H1 (cell line): Measurements from ENCODE around the gene COX17.

Experiments used
- EP300 ChIP-seq, 2 experiments: IDR thresholded peaks; 1 replicate in 1 of 2; 2 replicates in 1 of 2; pipeline ENCODE4 v1.6.1; 2011 to 2012; ENCODE audit warnings: low read depth in 2 of 2, low read length in 2 of 2, mild to moderate bottlenecking in 2 of 2, borderline replicate concordance in 1 of 2, inconsistent platforms in 1 of 2, moderate library complexity in 1 of 2
- EZH2 ChIP-seq: fragments of 200-600 bp; sonication (generic); IDR thresholded peaks from 2 replicates; pipeline ENCODE4 v1.7.1; 2012; ENCODE audit warnings: low read depth, mild to moderate bottlenecking, moderate library complexity, low read length, inconsistent platforms; ENCODE audit not compliant: severe bottlenecking
- MAFK ChIP-seq: IDR thresholded peaks from 2 replicates; pipeline ENCODE4 v1.6.1; 2012; ENCODE audit warnings: low read depth, mild to moderate bottlenecking, improper control_type of control experiment, low read length
- TAF1 ChIP-seq: IDR thresholded peaks from 2 replicates; pipeline ENCODE4 v1.6.1; 2011; ENCODE audit warnings: mild to moderate bottlenecking, low read depth, low read length
- TF ChIP-seq, protein P1 (sequence below), 3 experiments: IDR thresholded peaks; 1 replicate in 2 of 3; 2 replicates in 1 of 3; pipeline versions ENCODE4 v1.5.1 to v1.6.1; 2011; ENCODE audit warnings: low read length in 3 of 3, mild to moderate bottlenecking in 3 of 3, inconsistent platforms in 2 of 3, low read depth in 1 of 3, moderate library complexity in 1 of 3; ENCODE audit not compliant: insufficient read depth in 1 of 3; ENCODE audit errors: control extremely low read depth in 1 of 3

DNA sequence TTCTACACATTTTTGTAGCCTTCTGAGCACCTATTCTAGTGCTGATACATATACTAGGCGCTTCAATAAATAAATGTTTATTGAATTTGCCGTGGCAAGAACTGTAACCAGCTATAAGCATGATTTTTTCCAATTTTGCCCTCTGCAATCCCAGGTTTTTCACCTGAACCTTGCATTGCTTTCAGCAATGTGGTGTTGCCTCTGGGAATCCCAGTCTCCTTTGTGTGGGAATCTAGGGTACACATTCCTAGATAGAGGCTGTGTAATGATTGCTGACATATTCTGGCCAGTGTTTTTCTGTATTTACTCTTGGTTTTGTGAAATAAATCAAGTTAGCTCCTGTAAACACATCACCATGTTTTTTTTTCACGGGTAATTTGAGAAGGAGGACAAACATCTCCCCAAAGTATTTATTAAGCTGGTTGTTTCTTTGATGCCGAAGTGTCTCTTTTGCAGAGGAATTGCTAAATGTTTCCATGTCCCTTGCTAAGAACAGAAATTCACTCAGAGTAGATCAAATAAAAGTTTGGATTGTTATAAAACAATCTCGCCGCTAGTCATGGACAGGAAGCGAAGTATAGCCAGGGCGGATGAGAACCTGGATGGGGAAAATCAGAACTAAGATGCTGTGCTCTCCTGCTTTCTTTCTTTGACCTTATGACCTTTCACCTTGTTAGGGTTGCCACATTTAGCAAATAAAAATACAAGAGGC lies 26.8 kb upstream of the COX17 start:
- no peak for TF ChIP-seq MAFK
- TF ChIP-seq TAF1, result no peak
- no peak for TF ChIP-seq EP300 (IDR thresholded peaks at IDR 0.05; ENCODE audit: borderline replicate concordance in 1 of 2, low read depth in 2 of 2, low read length in 2 of 2)
- TF ChIP-seq, protein P1, sequence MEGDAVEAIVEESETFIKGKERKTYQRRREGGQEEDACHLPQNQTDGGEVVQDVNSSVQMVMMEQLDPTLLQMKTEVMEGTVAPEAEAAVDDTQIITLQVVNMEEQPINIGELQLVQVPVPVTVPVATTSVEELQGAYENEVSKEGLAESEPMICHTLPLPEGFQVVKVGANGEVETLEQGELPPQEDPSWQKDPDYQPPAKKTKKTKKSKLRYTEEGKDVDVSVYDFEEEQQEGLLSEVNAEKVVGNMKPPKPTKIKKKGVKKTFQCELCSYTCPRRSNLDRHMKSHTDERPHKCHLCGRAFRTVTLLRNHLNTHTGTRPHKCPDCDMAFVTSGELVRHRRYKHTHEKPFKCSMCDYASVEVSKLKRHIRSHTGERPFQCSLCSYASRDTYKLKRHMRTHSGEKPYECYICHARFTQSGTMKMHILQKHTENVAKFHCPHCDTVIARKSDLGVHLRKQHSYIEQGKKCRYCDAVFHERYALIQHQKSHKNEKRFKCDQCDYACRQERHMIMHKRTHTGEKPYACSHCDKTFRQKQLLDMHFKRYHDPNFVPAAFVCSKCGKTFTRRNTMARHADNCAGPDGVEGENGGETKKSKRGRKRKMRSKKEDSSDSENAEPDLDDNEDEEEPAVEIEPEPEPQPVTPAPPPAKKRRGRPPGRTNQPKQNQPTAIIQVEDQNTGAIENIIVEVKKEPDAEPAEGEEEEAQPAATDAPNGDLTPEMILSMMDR (IDR thresholded peaks at IDR 0.05; ENCODE audit: control extremely low read depth in 1 of 3, insufficient read depth in 1 of 3, low read depth in 1 of 3, low read length in 3 of 3), result no peak
- no peak for TF ChIP-seq EZH2
